ENCODE data around the gene CACNA2D3. TPM values are rescaled to one million over a fixed set of nuclear protein-coding genes. Genes with fewer than 3 reads are reported as not detected.

Gene CACNA2D3
- polyA plus RNA-seq, 2 of the 4 experiments (the other 2 are of a cell fraction), result 0.04 to 0.05 TPM

DNA sequence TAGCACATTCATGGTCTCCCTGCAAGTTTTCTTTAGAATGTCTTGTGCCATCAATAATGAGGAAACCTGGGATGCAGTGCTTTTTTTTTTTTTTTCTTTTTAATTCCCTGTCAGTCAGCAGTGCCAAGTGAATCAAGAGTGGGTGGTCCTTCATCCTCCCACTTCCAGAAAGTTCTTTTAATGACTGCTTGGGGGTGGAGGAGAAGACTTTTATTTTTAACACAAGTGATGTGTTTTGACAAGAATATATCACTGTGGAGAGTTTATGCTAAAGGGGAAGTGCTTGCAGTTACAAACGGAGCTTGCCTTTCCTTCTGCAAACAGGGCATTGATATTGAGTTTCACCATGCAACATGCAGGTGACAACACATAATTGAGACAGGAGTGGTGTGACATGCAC, 69.7 kb downstream of the CACNA2D3 start:
- ATAC-seq, result no peak
- POLR2A ChIA-PET, result no interaction called here
- Histone ChIP-seq H3K4me2 (no peak overlapping the region), H3K4me3 (no peak overlapping the region), H3K27ac (no peak overlapping the region), H3K4me1 (no peaks in the 10 kb centered on the region), H3K9me3 (no peaks in the 10 kb centered on the region)
- no peak for TF ChIP-seq RNF2 (IDR thresholded peaks at IDR 0.05; ENCODE audit: borderline replicate concordance, low read depth)
- TF ChIP-seq HEYL (CRISPR knock-in tag; IDR thresholded peaks at IDR 0.05), result no peak
- no peak for TF ChIP-seq ZSCAN20 (CRISPR knock-in tag; IDR thresholded peaks at IDR 0.05)
- TF ChIP-seq EHMT2 (IDR thresholded peaks at IDR 0.05; ENCODE audit: low read depth), result no peak
- TF ChIP-seq, protein P1, sequence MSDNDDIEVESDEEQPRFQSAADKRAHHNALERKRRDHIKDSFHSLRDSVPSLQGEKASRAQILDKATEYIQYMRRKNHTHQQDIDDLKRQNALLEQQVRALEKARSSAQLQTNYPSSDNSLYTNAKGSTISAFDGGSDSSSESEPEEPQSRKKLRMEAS (IDR thresholded peaks at IDR 0.05), result no peak
- no peak for TF ChIP-seq NPAS2 (CRISPR knock-in tag; IDR thresholded peaks at IDR 0.05; ENCODE audit: borderline replicate concordance)
- no peak for TF ChIP-seq MYC (IDR thresholded peaks at IDR 0.05; ENCODE audit: borderline replicate concordance, low read length)
- no peak for TF ChIP-seq ESRRA (IDR thresholded peaks at IDR 0.05; ENCODE audit: borderline replicate concordance, low read length)
- no peak for TF ChIP-seq JUNB (IDR thresholded peaks at IDR 0.05)
- no peak for TF ChIP-seq KDM5A (IDR thresholded peaks at IDR 0.05)
- no peak for FAIRE-seq
- no peak for DNase-seq (ENCODE audit: low read depth in 1 of 2, low spot score in 1 of 2)
- CTCF ChIA-PET, result no interaction called here
- 0% methylated on average over 1 of the region's 1 CpG for WGBS (ENCODE audit: missing lambda C conversion rate)

DNA sequence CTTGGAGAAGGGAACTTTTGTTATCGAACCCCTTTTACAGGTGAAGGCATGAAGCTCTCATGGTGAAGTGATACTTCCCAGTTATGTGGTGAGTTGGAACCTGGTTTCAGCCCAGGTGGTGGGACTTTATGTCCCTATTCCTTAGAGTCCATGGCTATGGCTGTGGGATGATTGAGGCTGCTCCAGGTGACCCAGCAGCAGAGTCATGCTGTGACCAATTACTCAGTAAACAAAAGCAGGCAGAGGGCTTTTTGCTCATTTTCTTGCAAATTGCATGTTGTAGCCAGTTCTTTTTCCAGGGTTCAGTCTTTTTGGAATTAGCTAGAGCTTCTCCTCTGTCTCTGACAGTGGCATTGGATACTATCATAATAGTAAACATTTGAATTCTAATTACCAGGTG, 70.7 kb downstream of the CACNA2D3 start:
- WGBS (ENCODE audit: missing lambda C conversion rate), result 0% methylated on average over 1 of the region's 1 CpG
- FAIRE-seq, result no peak
- Histone ChIP-seq H3K4me1 (no peaks in the 10 kb centered on the region), H3K9me3 (no peaks in the 10 kb centered on the region), H3K4me3 (no peak overlapping the region), H3K27ac (no peak overlapping the region), H3K4me2 (no peak overlapping the region)
- TF ChIP-seq, protein P2, sequence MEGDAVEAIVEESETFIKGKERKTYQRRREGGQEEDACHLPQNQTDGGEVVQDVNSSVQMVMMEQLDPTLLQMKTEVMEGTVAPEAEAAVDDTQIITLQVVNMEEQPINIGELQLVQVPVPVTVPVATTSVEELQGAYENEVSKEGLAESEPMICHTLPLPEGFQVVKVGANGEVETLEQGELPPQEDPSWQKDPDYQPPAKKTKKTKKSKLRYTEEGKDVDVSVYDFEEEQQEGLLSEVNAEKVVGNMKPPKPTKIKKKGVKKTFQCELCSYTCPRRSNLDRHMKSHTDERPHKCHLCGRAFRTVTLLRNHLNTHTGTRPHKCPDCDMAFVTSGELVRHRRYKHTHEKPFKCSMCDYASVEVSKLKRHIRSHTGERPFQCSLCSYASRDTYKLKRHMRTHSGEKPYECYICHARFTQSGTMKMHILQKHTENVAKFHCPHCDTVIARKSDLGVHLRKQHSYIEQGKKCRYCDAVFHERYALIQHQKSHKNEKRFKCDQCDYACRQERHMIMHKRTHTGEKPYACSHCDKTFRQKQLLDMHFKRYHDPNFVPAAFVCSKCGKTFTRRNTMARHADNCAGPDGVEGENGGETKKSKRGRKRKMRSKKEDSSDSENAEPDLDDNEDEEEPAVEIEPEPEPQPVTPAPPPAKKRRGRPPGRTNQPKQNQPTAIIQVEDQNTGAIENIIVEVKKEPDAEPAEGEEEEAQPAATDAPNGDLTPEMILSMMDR (IDR thresholded peaks at IDR 0.05), result no peak
- TF ChIP-seq PHF8 (IDR thresholded peaks at IDR 0.05; ENCODE audit: borderline replicate concordance, low read depth) (no peak), ZFP36 (IDR thresholded peaks at IDR 0.05; ENCODE audit: borderline replicate concordance, partially characterized antibody) (no peak), CEBPB (IDR thresholded peaks at IDR 0.05) (no peak), MYC (IDR thresholded peaks at IDR 0.05; ENCODE audit: borderline replicate concordance, low read length) (no peak), CHD2 (IDR thresholded peaks at IDR 0.05; ENCODE audit: low read length, partially characterized antibody) (no peak), CHD4 (IDR thresholded peaks at IDR 0.05; ENCODE audit: borderline replicate concordance) (no peak), NR3C1 (IDR thresholded peaks at IDR 0.05) (no peak), BHLHE40 (IDR thresholded peaks at IDR 0.05; ENCODE audit: low read depth, low read length) (no peak), RFX5 (IDR thresholded peaks at IDR 0.05) (no peak), HOXB13 (CRISPR knock-in tag; IDR thresholded peaks at IDR 0.05; ENCODE audit: low read depth) (no peak), TP53 (CRISPR knock-in tag; IDR thresholded peaks at IDR 0.05) (no peak), NFE2L2 (conservative IDR thresholded peaks at IDR 0.05; ENCODE audit: low read length) (no peak), NPAS2 (CRISPR knock-in tag; IDR thresholded peaks at IDR 0.05; ENCODE audit: borderline replicate concordance) (no peak), FOXS1 (CRISPR knock-in tag; IDR thresholded peaks at IDR 0.05) (no peak), HOXB5 (CRISPR knock-in tag; IDR thresholded peaks at IDR 0.05) (no peak)
- TF ChIP-seq, protein P3, sequence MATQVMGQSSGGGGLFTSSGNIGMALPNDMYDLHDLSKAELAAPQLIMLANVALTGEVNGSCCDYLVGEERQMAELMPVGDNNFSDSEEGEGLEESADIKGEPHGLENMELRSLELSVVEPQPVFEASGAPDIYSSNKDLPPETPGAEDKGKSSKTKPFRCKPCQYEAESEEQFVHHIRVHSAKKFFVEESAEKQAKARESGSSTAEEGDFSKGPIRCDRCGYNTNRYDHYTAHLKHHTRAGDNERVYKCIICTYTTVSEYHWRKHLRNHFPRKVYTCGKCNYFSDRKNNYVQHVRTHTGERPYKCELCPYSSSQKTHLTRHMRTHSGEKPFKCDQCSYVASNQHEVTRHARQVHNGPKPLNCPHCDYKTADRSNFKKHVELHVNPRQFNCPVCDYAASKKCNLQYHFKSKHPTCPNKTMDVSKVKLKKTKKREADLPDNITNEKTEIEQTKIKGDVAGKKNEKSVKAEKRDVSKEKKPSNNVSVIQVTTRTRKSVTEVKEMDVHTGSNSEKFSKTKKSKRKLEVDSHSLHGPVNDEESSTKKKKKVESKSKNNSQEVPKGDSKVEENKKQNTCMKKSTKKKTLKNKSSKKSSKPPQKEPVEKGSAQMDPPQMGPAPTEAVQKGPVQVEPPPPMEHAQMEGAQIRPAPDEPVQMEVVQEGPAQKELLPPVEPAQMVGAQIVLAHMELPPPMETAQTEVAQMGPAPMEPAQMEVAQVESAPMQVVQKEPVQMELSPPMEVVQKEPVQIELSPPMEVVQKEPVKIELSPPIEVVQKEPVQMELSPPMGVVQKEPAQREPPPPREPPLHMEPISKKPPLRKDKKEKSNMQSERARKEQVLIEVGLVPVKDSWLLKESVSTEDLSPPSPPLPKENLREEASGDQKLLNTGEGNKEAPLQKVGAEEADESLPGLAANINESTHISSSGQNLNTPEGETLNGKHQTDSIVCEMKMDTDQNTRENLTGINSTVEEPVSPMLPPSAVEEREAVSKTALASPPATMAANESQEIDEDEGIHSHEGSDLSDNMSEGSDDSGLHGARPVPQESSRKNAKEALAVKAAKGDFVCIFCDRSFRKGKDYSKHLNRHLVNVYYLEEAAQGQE (IDR thresholded peaks at IDR 0.05), result no peak
- TF ChIP-seq, protein P4, sequence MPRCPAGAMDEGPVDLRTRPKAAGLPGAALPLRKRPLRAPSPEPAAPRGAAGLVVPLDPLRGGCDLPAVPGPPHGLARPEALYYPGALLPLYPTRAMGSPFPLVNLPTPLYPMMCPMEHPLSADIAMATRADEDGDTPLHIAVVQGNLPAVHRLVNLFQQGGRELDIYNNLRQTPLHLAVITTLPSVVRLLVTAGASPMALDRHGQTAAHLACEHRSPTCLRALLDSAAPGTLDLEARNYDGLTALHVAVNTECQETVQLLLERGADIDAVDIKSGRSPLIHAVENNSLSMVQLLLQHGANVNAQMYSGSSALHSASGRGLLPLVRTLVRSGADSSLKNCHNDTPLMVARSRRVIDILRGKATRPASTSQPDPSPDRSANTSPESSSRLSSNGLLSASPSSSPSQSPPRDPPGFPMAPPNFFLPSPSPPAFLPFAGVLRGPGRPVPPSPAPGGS (IDR thresholded peaks at IDR 0.05), result no peak
- TF ChIP-seq, protein P5, sequence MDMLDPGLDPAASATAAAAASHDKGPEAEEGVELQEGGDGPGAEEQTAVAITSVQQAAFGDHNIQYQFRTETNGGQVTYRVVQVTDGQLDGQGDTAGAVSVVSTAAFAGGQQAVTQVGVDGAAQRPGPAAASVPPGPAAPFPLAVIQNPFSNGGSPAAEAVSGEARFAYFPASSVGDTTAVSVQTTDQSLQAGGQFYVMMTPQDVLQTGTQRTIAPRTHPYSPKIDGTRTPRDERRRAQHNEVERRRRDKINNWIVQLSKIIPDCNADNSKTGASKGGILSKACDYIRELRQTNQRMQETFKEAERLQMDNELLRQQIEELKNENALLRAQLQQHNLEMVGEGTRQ (IDR thresholded peaks at IDR 0.05), result no peak
- POLR2A ChIA-PET, result no interaction called here
- no peak for DNase-seq (ENCODE audit: low read depth in 1 of 2, low spot score in 1 of 2)
- no peak for ATAC-seq
- CTCF ChIA-PET, result no interaction called here

All from A549 (cell line).